OCI-LY1 (cell line): ENCODE results near the gene KIAA1328.

Experiments used
- H2AFZ ChIP-seq: fragments of 200-600 bp; sonication (generic), shearing (Covaris generic); 2 replicates; pipeline ENCODE4 v1.6.0; 2014; ENCODE audit warnings: antibody characterized with exemption, mild to moderate bottlenecking, low read length
- H3F3A ChIP-seq: fragments of 200-600 bp; sonication (generic), shearing (Covaris generic); 2 replicates; pipeline ENCODE4 v1.6.0; 2014; ENCODE audit warnings: mild to moderate bottlenecking, antibody characterized with exemption, low read length, moderate library complexity; ENCODE audit not compliant: insufficient read depth
- H3K27ac ChIP-seq: fragments of 200-600 bp; sonication (generic); 2 replicates; pipeline ENCODE4 v1.5.1; 2014; ENCODE audit warnings: low read length, mixed run types, mild to moderate bottlenecking, low read depth; ENCODE audit not compliant: poor library complexity, severe bottlenecking
- H3K27me3 ChIP-seq: fragments of 200-600 bp; sonication (generic); 2 replicates; pipeline ENCODE4 v1.6.0; 2014; ENCODE audit warnings: antibody characterized with exemption, mild to moderate bottlenecking, low read length, moderate library complexity; ENCODE audit not compliant: insufficient read depth
- H3K36me3 ChIP-seq: fragments of 200-600 bp; sonication (generic); 2 replicates; pipeline ENCODE4 v1.6.1; 2014; ENCODE audit warnings: mild to moderate bottlenecking, antibody characterized with exemption, low read length, moderate library complexity, mixed read lengths; ENCODE audit not compliant: insufficient read depth
- H3K4me1 ChIP-seq: fragments of 200-600 bp; sonication (generic); 2 replicates; pipeline ENCODE4 v1.5.1; 2014; ENCODE audit warnings: mild to moderate bottlenecking, low read length, moderate library complexity; ENCODE audit not compliant: insufficient read depth, severe bottlenecking
- H3K4me2 ChIP-seq: fragments of 200-600 bp; sonication (generic), shearing (Covaris generic); 2 replicates; pipeline ENCODE4 v1.6.1; 2014; ENCODE audit warnings: low read length
- H3K4me3 ChIP-seq: fragments of 200-600 bp; sonication (generic); 2 replicates; pipeline ENCODE4 v1.5.1; 2014; ENCODE audit warnings: low read length, low read depth, mild to moderate bottlenecking, mixed read lengths; ENCODE audit not compliant: poor library complexity, severe bottlenecking
- H3K79me2 ChIP-seq: fragments of 200-600 bp; shearing (Covaris generic); 2 replicates; pipeline ENCODE4 v1.6.1; 2016; ENCODE audit warnings: mixed run types, low read length, mixed read lengths; ENCODE audit not compliant: insufficient read depth
- H3K9ac ChIP-seq: fragments of 200-600 bp; sonication (generic), shearing (Covaris generic); 2 replicates; pipeline ENCODE4 v1.6.1; 2014; ENCODE audit warnings: mild to moderate bottlenecking, low read length, mixed read lengths
- H3K9me2 ChIP-seq: fragments of 200-600 bp; sonication (generic), shearing (Covaris generic); 2 replicates; pipeline ENCODE4 v1.6.1; 2014; ENCODE audit warnings: low read depth, mild to moderate bottlenecking, low read length, mixed read lengths
- H3K9me3 ChIP-seq: fragments of 200-600 bp; shearing (Covaris generic); 2 replicates; pipeline ENCODE4 v1.6.1; 2014; ENCODE audit warnings: low read length, mixed read lengths
- H4K20me1 ChIP-seq: fragments of 200-600 bp; sonication (generic), shearing (Covaris generic); 2 replicates; pipeline ENCODE4 v1.6.0; 2016; ENCODE audit warnings: mild to moderate bottlenecking, low read length; ENCODE audit not compliant: insufficient read depth
- EZH2 ChIP-seq: fragments of 200-600 bp; sonication (generic), shearing (Covaris generic); IDR thresholded peaks from 2 replicates; pipeline ENCODE4 v1.8.0; 2017; ENCODE audit warnings: borderline replicate concordance, mixed run types, mild to moderate bottlenecking, antibody characterized with exemption, low read length, moderate library complexity, mixed read lengths
- TF ChIP-seq, protein P1 (sequence below): fragments of 200-600 bp; sonication (generic), shearing (Covaris generic); IDR thresholded peaks from 2 replicates; pipeline ENCODE4 v1.5.1; 2017; ENCODE audit warnings: mild to moderate bottlenecking, antibody characterized with exemption, low read length, moderate library complexity, mixed read lengths

Gene KIAA1328

DNA sequence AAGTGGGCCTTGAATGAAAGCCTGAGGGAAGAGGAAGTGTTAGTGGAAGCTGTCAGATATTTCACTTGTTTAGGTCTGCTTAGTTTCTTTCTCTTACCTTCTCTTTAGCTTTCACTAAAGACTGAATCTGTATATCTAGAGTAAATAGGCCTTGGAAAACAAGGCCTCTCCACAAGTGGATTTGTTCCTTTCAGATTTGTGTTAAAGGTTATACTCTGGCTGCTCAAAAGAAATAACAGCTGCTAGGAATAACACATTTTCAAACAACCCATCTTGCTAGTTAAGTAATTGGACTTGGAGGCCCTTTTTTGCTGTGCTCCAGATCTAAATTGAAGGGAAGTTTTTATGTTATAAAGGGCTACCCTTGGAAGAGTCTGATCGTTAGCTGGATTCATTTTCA lies 236.3 kb downstream of the KIAA1328 start:
- Histone ChIP-seq H3K79me2 (no peaks in the 10 kb centered on the region), H3K27me3 (no peaks in the 10 kb centered on the region), H2AFZ (no peak overlapping the region), H3K4me3 (no peak overlapping the region), H3K9me2 (no peaks in the 10 kb centered on the region), H3F3A (no peaks in the 10 kb centered on the region), H3K36me3 (no peaks in the 10 kb centered on the region), H3K27ac (no peak overlapping the region), H3K9ac (no peak overlapping the region), H3K9me3 (no peaks in the 10 kb centered on the region), H3K4me2 (no peak overlapping the region), H4K20me1 (no peaks in the 10 kb centered on the region), H3K4me1 (no peaks in the 10 kb centered on the region)
- TF ChIP-seq, protein P1, sequence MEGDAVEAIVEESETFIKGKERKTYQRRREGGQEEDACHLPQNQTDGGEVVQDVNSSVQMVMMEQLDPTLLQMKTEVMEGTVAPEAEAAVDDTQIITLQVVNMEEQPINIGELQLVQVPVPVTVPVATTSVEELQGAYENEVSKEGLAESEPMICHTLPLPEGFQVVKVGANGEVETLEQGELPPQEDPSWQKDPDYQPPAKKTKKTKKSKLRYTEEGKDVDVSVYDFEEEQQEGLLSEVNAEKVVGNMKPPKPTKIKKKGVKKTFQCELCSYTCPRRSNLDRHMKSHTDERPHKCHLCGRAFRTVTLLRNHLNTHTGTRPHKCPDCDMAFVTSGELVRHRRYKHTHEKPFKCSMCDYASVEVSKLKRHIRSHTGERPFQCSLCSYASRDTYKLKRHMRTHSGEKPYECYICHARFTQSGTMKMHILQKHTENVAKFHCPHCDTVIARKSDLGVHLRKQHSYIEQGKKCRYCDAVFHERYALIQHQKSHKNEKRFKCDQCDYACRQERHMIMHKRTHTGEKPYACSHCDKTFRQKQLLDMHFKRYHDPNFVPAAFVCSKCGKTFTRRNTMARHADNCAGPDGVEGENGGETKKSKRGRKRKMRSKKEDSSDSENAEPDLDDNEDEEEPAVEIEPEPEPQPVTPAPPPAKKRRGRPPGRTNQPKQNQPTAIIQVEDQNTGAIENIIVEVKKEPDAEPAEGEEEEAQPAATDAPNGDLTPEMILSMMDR = no peak
- TF ChIP-seq EZH2 = no peak

DNA sequence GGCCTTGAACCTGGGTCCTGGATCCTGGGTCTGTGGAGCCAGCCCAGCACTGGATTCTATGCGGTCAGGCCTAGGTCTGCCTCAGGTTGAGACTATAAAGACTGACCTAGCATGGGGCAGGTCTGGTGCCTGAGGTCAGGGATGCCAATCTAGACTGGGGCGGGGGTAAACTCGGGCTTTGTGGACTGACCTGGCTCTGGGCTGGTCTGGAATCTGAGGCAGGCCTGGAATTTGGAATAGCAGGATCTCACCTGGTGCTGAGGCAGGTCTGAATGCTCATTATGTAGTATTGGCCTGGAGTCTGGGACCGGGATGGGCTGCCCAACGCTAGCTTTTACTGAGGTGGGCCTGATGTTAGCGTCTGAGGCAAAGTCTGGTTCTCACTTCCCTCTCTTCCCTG lies 256.0 kb downstream of the KIAA1328 start:
- no peak for TF ChIP-seq EZH2
- TF ChIP-seq, protein P1 = no peak
- H3K27ac ChIP-seq = no peak overlapping the region

DNA sequence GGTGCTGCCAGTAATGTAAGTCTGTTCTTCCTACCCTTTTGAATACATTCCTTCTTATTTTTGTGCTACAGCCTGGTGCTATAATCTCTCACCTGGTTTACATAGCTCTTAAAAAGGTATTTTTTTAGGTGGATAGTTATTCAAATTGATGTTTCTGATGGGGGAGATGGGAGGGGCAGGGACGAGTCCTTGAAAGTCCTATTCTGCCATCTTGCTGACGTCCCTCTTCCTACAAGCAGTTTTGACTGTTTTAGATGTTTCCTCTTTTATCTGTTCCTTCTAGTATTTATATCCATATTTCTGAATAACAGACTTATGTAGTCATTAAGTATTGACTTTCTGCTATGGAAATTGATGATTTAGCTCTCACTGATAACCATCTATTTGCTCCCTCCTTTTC lies 256.4 kb downstream of the KIAA1328 start:
- H3K4me3 ChIP-seq = no peak overlapping the region
- H3K9ac ChIP-seq = no peak overlapping the region
- H3K9me3 ChIP-seq = no peaks in the 10 kb centered on the region
- H2AFZ ChIP-seq = no peak overlapping the region
- no peaks in the 10 kb centered on the region for H3K27me3 ChIP-seq
- H3K36me3 ChIP-seq = no peaks in the 10 kb centered on the region
- no peak overlapping the region for H3K4me2 ChIP-seq
- H3F3A ChIP-seq = no peaks in the 10 kb centered on the region
- no peak for TF ChIP-seq EZH2
- H3K4me1 ChIP-seq = no peaks in the 10 kb centered on the region
- H4K20me1 ChIP-seq = no peaks in the 10 kb centered on the region
- no peaks in the 10 kb centered on the region for H3K9me2 ChIP-seq
- H3K27ac ChIP-seq = no peak overlapping the region
- no peaks in the 10 kb centered on the region for H3K79me2 ChIP-seq

More for the DNA sequence above, 256.0 kb downstream of the KIAA1328 start:
- no peaks in the 10 kb centered on the region for H4K20me1 ChIP-seq
- H3K4me1 ChIP-seq = no peaks in the 10 kb centered on the region
- no peaks in the 10 kb centered on the region for H3K79me2 ChIP-seq
- H3K9me2 ChIP-seq = no peaks in the 10 kb centered on the region
- no peak overlapping the region for H3K4me2 ChIP-seq
- no peaks in the 10 kb centered on the region for H3K27me3 ChIP-seq
- H3F3A ChIP-seq = no peaks in the 10 kb centered on the region
- no peaks in the 10 kb centered on the region for H3K36me3 ChIP-seq
- H2AFZ ChIP-seq = no peak overlapping the region
- H3K4me3 ChIP-seq = no peak overlapping the region
- H3K9me3 ChIP-seq = no peaks in the 10 kb centered on the region
- H3K9ac ChIP-seq = no peak overlapping the region

DNA sequence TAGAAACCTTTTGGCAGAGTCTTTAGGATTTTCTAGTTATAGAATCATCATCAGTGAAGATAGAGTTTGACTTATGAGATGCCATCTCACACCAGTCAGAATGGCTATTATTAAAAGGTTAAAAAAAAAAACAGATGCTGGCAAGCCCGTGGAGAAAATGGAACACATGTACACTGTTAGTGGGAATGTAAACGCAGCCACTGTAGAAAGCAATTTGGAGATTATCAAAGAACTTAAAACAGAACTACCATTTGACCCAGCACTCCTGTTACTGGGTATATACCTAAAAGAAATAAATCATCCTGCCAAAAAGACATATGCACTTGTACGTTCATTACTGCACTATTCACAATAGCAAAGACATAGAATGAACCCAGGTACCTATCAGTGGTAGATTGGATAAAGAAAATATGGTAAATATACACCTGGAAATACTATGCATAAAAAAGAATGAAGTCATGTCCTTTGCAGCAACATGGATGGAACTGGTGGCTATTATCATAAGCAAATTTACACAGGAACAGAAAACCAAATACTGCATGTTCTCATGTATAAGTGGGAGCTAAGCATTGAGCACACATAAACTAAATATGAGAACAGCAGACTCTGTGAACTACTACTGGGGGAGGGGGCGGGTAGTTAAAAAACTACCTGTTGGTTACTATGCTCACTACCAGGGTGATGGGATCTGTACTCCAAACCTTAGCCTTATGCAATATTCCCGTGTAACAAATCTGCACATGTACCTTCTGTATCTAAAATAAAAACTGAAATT lies 279.0 kb downstream of the KIAA1328 start:
- H3K27ac ChIP-seq = no peak overlapping the region
- H4K20me1 ChIP-seq = no peaks in the 10 kb centered on the region
- no peaks in the 10 kb centered on the region for H3K79me2 ChIP-seq
- H3K4me3 ChIP-seq = no peak overlapping the region
- TF ChIP-seq EZH2 = no peak
- TF ChIP-seq, protein P1 = no peak
- no peaks in the 10 kb centered on the region for H3K27me3 ChIP-seq
- H3K4me1 ChIP-seq = no peaks in the 10 kb centered on the region
- no peaks in the 10 kb centered on the region for H3K36me3 ChIP-seq
- H2AFZ ChIP-seq = no peak overlapping the region
- H3K4me2 ChIP-seq = no peak overlapping the region
- no peaks in the 10 kb centered on the region for H3K9me3 ChIP-seq
- no peaks in the 10 kb centered on the region for H3F3A ChIP-seq
- H3K9ac ChIP-seq = no peak overlapping the region
- H3K9me2 ChIP-seq = no peaks in the 10 kb centered on the region
